GM12892 (cell line): ENCODE measurements around the gene SLC2A6.

ENCODE experiments used
- POLR2A ChIP-seq: IDR thresholded peaks from 2 replicates; pipeline ENCODE4 v1.6.1; 2011; ENCODE audit warnings: low read depth, low read length, control low read depth
- POLR2AphosphoS5 ChIP-seq: IDR thresholded peaks from 2 replicates; pipeline ENCODE4 v1.6.1; 2011; ENCODE audit warnings: low read depth, low read length, control low read depth

DNA sequence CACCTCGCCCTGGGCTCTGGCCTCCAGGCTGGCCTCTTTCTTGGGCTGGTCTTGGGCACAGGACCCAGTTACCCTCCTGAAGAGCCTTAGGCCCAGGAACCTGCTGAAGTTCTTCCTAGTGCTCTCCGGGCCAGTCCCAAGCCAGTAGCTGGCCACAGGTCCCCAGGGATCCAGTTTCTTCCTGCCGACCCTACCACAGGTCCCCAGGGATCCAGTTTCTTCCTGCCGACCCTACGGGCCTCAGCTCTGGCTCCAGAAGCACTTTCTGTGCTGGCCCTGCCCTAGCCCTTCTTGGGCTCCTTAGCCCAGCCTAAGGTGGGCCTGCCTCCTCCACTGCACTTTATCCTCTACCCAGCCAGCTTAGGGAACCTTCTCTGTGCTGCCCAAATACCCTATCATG lies 37.3 kb downstream of the SLC2A6 start:
- TF ChIP-seq POLR2A, result no peak
- TF ChIP-seq POLR2AphosphoS5, result no peak
